Ectodermal cell (in vitro differentiated cells): ENCODE results near the gene TOPBP1.
"Not testable (repeated sequence)": the region's sequence is repeated elsewhere in the genome, so short reads cannot be mapped to it uniquely, and the experiment has no call there.

ENCODE experiments used
- H3K27ac ChIP-seq: 2 replicates; pipeline ENCODE4 v1.7.0; 2013; ENCODE audit warnings: mild to moderate bottlenecking, low read depth, low read length; ENCODE audit not compliant: insufficient read depth, poor library complexity, severe bottlenecking
- H3K27me3 ChIP-seq: 2 replicates; pipeline ENCODE4 v1.7.0; 2013; ENCODE audit warnings: mild to moderate bottlenecking, low read length; ENCODE audit not compliant: insufficient read depth, control insufficient read depth, poor library complexity, severe bottlenecking
- H3K36me3 ChIP-seq: one replicate; pipeline ENCODE4 v1.7.0; 2013; ENCODE audit warnings: low read length; ENCODE audit not compliant: control insufficient read depth, insufficient read depth
- H3K4me1 ChIP-seq: one replicate; pipeline ENCODE4 v1.7.0; 2013; ENCODE audit warnings: low read length; ENCODE audit not compliant: control insufficient read depth, insufficient read depth
- H3K4me3 ChIP-seq: 2 replicates; pipeline ENCODE4 v1.7.0; 2013; ENCODE audit warnings: low read depth, low read length, control low read depth; ENCODE audit not compliant: insufficient read depth
- H3K9me3 ChIP-seq: 2 replicates; pipeline ENCODE4 v1.7.0; 2013; ENCODE audit warnings: mild to moderate bottlenecking, low read length, moderate library complexity; ENCODE audit not compliant: control insufficient read depth
- WGBS, 2 experiments: methylation state at CpG; one replicate each; pipeline ENCODE4 v1.1.7; 2013; ENCODE audit warnings: missing lambda C conversion rate in 2 of 2; 5-methylcytosine and 5-hydroxymethylcytosine counted together

TOPBP1 gene

DNA sequence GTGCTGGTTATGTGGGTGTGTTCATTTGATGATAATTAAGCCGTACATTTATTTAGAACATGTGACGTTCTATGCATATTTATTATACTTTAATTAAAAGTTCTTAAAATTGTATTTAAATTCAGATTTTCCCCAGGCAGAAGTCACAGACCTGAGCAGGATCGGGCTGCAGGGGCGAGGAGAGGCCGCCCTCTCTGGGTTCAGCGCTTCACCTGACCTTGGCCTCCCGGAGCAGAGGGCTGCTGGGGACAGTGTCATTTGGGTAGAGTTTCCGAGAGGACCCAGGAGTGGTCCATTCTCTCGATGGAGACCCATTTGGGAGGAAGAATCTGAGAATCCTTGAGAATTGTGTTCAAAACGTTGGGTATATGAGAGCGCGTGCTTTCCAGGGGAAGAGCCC lies 12.0 kb upstream of the TOPBP1 start:
- Histone ChIP-seq H3K4me1 (no peaks in the 10 kb centered on the region), H3K9me3 (no peaks in the 10 kb centered on the region), H3K27me3 (peaks cover 53% of the 10 kb centered on the region), H3K36me3 (no peaks in the 10 kb centered on the region), H3K27ac (no peak overlapping the region), H3K4me3 (peak overlapping the region; percentile 15)
- 57 to 58% methylated on average over 10 of the region's 12 CpGs for WGBS, 2 experiments

DNA sequence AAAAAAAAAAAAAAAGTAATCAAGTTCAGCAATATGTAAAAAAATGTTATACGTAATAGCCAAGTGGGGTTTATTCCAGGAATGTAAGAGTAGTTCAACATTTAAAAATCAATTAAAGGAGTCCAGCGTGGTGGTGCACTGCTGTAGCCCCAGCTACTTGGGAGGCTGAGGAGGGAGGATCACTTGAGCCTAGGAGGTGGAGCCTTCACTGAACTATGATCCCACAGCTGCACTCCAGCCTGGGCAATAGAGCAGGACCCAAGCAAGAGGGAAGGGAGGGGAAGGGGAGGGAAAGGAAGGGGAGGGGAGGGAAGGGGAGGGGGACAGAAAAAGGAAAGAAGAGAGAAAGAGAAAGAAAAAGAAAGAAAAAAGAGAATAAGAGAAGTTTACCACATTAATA lies 10.7 kb upstream of the TOPBP1 start:
- Histone ChIP-seq H3K4me3 (no peak overlapping the region), H3K4me1 (no peaks in the 10 kb centered on the region), H3K27ac (no peak overlapping the region), H3K9me3 (no peaks in the 10 kb centered on the region), H3K27me3 (peaks cover 53% of the 10 kb centered on the region), H3K36me3 (no peaks in the 10 kb centered on the region)
- WGBS, 2 experiments: 90 to 100% methylated on average over 2 of the region's 2 CpGs

DNA sequence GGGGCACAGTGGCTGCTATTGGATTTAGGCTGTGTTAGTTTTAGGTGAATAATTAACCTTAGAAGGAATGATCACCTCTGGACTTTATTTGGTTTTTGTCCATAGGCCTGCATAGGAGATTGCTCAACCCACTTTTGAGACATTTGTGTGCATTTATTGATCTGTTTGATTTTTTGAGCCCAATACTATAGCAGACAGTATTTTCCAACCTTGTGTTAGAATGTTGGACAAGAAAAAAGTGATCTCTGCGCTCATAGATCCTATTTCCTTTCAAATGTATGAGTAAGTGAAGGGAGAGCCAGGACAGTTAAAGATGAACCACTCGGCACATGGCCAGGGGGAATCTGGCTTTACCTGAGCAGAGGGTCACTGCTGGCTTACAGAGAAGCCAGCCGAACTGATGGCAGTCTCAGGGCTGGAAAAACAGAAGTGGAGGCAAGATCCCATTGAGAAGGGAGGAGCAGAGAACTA lies 8.8 kb upstream of the TOPBP1 start:
- peaks cover 39% of the 10 kb centered on the region for H3K27me3 ChIP-seq
- H3K4me1 ChIP-seq: no peaks in the 10 kb centered on the region
- H3K4me3 ChIP-seq: no peak overlapping the region
- WGBS, 2 experiments: 89 to 91% methylated on average over 3 of the region's 3 CpGs
- no peaks in the 10 kb centered on the region for H3K9me3 ChIP-seq
- H3K36me3 ChIP-seq: no peaks in the 10 kb centered on the region
- no peak overlapping the region for H3K27ac ChIP-seq

DNA sequence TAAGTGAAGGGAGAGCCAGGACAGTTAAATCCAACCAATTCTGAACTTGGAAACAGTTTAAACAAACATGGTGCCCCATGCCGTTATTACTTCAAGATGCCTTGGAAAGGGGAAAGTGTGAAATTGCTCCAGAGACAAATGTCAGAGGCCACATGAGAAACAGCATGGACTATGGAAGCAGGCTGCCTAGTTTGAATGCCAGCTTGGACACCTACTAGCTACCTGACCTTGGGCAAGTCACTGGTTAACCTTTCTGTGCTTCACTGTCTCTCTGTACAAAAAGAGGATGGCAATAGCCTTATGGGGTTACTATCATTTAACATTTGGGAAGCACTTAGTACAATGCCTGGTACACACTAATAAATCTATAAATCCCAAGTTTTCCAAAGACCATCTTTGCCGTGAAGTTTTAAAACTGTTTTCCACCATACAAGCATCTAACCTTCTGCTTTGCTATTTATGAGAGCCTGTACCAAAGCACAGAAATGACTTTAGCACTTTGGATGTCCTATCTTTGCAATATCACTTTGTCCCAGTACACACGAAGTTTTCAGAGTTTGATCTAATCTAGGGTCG lies 8.3 kb upstream of the TOPBP1 start:
- Histone ChIP-seq H3K9me3 (no peaks in the 10 kb centered on the region), H3K4me3 (no peak overlapping the region), H3K4me1 (no peaks in the 10 kb centered on the region), H3K36me3 (no peaks in the 10 kb centered on the region), H3K27me3 (peaks cover 33% of the 10 kb centered on the region), H3K27ac (no peak overlapping the region)
- 91 to 92% methylated on average over 4 of the region's 4 CpGs for WGBS, 2 experiments

DNA sequence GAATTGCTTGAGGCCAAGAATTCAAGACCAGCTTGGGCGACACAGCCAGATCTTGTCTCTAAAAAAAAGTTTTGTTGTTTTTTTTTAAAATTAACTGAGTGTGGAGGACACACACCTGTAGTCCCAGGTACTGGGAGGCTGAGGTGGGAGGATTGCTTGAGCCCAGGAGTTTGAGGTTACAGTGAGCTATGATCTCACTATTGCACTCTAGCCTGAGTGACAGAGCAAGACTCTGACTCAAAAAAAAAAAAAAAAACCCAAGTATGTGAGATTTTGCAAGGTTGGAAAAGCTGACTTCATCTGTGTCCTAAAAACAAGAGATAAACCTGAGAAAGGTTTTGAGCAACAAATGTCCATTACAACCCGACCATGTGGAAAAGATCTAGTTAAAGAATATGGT lies 5.4 kb upstream of the TOPBP1 start:
- Histone ChIP-seq H3K4me1 (peaks cover 3% of the 10 kb centered on the region), H3K36me3 (no peaks in the 10 kb centered on the region), H3K27ac (no peak overlapping the region), H3K27me3 (peaks cover 4% of the 10 kb centered on the region), H3K4me3 (no peak overlapping the region), H3K9me3 (no peaks in the 10 kb centered on the region)
- WGBS, 2 experiments: 93% methylated on average over 2 of the region's 2 CpGs

DNA sequence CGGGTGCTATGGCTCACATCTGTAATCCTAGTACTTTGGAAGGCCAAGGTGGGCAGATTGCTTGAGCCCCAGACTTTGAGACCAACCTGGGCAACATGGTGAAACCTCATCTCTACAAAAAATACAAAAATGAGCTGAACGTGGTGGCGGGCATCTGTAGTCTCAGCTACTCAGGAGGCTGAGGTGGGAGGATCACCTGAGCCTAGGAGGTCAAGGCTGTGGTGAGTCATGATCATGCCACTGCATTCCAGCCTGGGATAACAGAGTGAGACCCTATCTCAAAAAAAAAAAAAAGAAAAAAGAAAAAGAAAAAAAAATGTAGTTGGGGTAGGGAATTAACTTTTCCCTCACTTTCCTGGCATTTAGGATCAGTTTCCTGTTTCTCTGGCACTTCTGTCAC lies 3.4 kb upstream of the TOPBP1 start:
- H3K27ac ChIP-seq, H3K9me3 ChIP-seq, H3K4me1 ChIP-seq, H3K4me3 ChIP-seq, H3K36me3 ChIP-seq, H3K27me3 ChIP-seq: not testable (repeated sequence)
- 84 to 96% methylated on average over 3 of the region's 3 CpGs for WGBS, 2 experiments

DNA sequence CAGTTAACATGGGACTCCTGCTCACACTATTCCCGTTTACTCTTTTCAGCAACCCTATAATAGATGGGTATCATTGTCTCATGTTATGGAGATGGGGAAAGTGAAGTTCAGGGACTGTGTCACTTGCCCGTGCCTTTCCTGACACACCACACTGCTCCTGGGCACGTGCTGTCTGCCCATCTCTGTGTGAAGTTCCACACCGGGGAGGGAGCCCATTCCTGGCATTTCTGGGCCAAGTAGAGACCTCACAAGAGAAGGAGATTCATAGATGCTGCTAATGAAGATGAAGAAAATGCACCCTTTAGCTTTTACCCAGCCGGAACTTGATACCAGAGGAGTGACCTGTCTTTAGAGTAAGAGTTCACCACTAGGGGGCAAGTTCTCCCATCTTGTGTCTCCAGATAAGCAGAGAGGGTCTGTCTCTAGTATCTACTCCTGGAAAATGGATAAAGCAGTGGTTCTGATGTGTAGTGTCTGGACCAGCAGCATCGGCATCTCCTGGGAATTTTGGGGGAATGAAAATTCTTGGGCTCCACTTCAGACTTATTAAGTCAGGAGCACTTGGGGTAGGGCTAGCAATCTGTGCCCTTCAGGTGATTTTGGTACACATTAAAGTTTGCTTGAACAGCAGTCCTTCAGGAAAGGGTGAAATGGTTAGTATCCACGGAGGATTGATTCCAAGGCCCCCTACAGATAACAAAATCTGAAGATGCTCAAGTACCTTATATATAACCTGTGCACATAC lies 2.0 kb upstream of the TOPBP1 start:
- H3K36me3 ChIP-seq: no peaks in the 10 kb centered on the region
- no peak overlapping the region for H3K4me3 ChIP-seq
- H3K27me3 ChIP-seq: no peaks in the 10 kb centered on the region
- peaks cover 12% of the 10 kb centered on the region for H3K4me1 ChIP-seq
- WGBS, 2 experiments: 60% methylated on average over 6 to 7 of the region's 7 CpGs
- no peaks in the 10 kb centered on the region for H3K9me3 ChIP-seq
- H3K27ac ChIP-seq: no peak overlapping the region

DNA sequence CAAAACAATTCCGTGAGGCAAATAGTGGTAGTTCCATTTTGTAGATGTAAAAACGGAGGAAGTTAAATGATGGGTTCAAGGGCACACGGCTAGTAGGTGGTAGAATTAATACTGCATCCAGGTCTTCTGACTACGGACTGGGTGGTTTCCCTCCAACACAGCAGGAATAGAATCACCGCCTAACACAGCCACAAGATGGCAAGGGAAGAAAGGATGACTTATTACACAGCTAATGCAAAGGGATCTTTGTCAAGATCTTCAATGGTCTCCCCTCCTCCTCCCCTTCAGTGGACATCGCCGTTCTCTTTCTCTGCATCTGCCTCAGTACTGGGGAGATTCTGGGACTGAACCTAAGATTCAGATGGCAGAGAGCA lies 524 bp upstream of the TOPBP1 start:
- Histone ChIP-seq H3K9me3 (no peaks in the 10 kb centered on the region), H3K27me3 (no peaks in the 10 kb centered on the region), H3K36me3 (no peaks in the 10 kb centered on the region), H3K4me1 (peaks cover 12% of the 10 kb centered on the region), H3K27ac (peak overlapping the region; percentile 65), H3K4me3 (peak overlapping the region; percentile 98)
- WGBS, 2 experiments: 29 to 31% methylated on average over 7 of the region's 7 CpGs

DNA sequence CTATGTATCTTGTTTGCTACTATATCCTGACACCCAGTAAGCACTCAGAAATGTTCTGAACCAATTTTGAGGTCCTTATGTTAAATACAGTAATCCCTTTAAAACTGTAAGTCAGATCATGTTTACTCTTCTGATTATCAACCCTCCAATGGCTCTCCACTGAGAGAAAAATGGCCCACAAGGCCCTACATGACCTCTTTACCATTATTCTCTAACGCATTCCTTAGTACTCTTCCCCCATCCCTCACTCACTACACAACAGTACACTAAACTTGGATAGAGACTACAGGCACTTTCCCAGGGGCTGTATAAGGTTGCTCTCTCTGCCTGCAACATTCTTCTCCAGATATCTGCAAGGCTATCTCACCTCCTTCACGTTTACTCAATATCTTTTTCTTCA lies 1.9 kb downstream of the TOPBP1 start:
- Histone ChIP-seq H3K27me3 (no peaks in the 10 kb centered on the region), H3K36me3 (peaks cover 1% of the 10 kb centered on the region), H3K9me3 (no peaks in the 10 kb centered on the region), H3K27ac (no peak overlapping the region), H3K4me1 (peaks cover 12% of the 10 kb centered on the region), H3K4me3 (no peak overlapping the region)
- WGBS, 2 experiments: 86 to 89% methylated on average over 2 of the region's 2 CpGs

DNA sequence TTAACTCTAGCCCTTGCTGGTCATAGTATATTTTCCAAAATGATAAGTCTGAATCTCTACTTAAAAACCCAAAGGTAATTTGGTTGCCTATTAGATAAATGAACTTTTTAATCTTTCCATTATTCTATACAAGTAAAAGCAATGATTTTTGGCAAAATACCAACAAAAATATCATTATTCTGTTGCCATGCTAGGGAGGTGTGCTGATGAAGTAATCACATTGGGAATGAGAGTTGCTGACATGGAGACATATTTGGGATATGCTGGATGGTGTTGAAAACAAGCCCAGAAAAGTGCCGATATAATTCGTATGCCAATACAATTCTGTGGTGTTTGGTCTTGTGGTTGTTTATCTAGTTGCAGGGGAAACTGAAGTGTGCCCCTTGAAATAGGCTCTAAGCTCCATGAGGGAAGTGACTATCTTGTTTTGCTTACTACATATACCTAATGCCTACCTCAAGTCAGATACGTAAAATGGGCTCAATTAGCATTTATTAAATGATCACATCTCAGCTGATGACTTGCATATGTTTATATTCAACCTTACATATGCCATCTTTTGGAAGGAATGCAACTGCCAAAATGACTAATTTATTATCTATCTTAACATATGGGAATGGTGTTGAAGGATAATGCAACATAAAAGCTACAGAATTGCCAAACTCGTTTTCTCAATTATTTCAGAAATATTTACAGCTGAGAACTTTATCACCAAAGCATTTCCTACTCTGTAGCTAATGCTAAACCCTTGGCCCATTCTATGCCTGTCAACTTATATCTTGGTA lies 5.8 kb downstream of the TOPBP1 start:
- WGBS, 2 experiments: 97 to 99% methylated on average over 4 of the region's 4 CpGs
- Histone ChIP-seq H3K4me1 (peaks cover 9% of the 10 kb centered on the region), H3K27me3 (no peaks in the 10 kb centered on the region), H3K27ac (no peak overlapping the region), H3K4me3 (no peak overlapping the region), H3K9me3 (no peaks in the 10 kb centered on the region), H3K36me3 (peaks cover 23% of the 10 kb centered on the region)
